HG03439 (cell line): ENCODE measurements around the gene KDM6A.
"Not testable (repeated sequence)": the region's sequence is repeated elsewhere in the genome, so short reads cannot be mapped to it uniquely, and the experiment has no call there.

Experiments used
- ATAC-seq: cut with Tn5 transposase; IDR thresholded peaks from one replicate; pipeline ENCODE4 v1.9.1; 2021; ENCODE audit warnings: mild to moderate bottlenecking, moderate library complexity; ENCODE audit not compliant: unreplicated experiment

The KDM6A gene

GRCh38 chrX:44999872-45000271 is 126.9 kb downstream of the KDM6A start:
- not testable (repeated sequence) for ATAC-seq

GRCh38 chrX:45001048-45001447 is 128.1 kb downstream of the KDM6A start:
- ATAC-seq: no peak

- ATAC-seq: no peak
Observed at GRCh38 chrX:45003085-45003484, 130.1 kb downstream of the KDM6A start.

- ATAC-seq: no peak
Observed at GRCh38 chrX:45006002-45006800, 133.2 kb downstream of the KDM6A start.

- ATAC-seq: no peak
Observed at GRCh38 chrX:45007598-45007997, 134.6 kb downstream of the KDM6A start.

- ATAC-seq: no peak
Observed at GRCh38 chrX:45009371-45010000, 136.5 kb downstream of the KDM6A start.

GRCh38 chrX:45011131-45011530 is 138.1 kb downstream of the KDM6A start:
- ATAC-seq: no peak

GRCh38 chrX:45011597-45011996 is 138.6 kb downstream of the KDM6A start:
- no peak for ATAC-seq

- no peak for ATAC-seq
Observed at GRCh38 chrX:45017946-45018345, 145.0 kb downstream of the KDM6A start.

- no peak for ATAC-seq
Observed at GRCh38 chrX:45022150-45022549, 149.2 kb downstream of the KDM6A start.

- no peak for ATAC-seq
Observed at GRCh38 chrX:45024501-45024900, 151.5 kb downstream of the KDM6A start.

GRCh38 chrX:45026036-45026435 is 153.0 kb downstream of the KDM6A start:
- ATAC-seq: no peak

- ATAC-seq: no peak
Observed at GRCh38 chrX:45031830-45032378, 158.9 kb downstream of the KDM6A start.

GRCh38 chrX:45035071-45035470 is 162.1 kb downstream of the KDM6A start:
- no peak for ATAC-seq

- ATAC-seq: no peak
Observed at GRCh38 chrX:45036161-45036560, 163.2 kb downstream of the KDM6A start.

GRCh38 chrX:45040137-45040536 is 167.1 kb downstream of the KDM6A start:
- ATAC-seq: not testable (repeated sequence)

- ATAC-seq: no peak
Observed at GRCh38 chrX:45046417-45046816, 173.4 kb downstream of the KDM6A start.

GRCh38 chrX:45050558-45050957 is 177.6 kb downstream of the KDM6A start:
- no peak for ATAC-seq

GRCh38 chrX:45056428-45057145 is 183.6 kb downstream of the KDM6A start:
- no peak for ATAC-seq

GRCh38 chrX:45059906-45060305 is 186.9 kb downstream of the KDM6A start:
- not testable (repeated sequence) for ATAC-seq

GRCh38 chrX:45063319-45064095 is 190.5 kb downstream of the KDM6A start:
- ATAC-seq: no peak
